ENCODE results near the gene CHN1. TPM values are rescaled to one million over a fixed set of nuclear protein-coding genes. Genes with fewer than 3 reads are reported as not detected.

CHN1 gene
- polyA plus RNA-seq, 1 donor (not counting 4 experiments of a cell fraction or from before 2014, with no cell fraction given) = 2.3 TPM

- Histone ChIP-seq H3K36me3 (ENCODE audit: control insufficient read depth in 2 of 2, extremely low read depth in 1 of 2, insufficient read depth in 2 of 2, low read length in 2 of 2) (no peaks in the 10 kb centered on the region), H3K79me2 (ENCODE audit: control insufficient read depth, insufficient read depth, low read length) (no peaks in the 10 kb centered on the region), H3K27me3 (ENCODE audit: control insufficient read depth, extremely low read depth, insufficient read depth, low read length) (no peaks in the 10 kb centered on the region), H3K27ac (ENCODE audit: control insufficient read depth, insufficient read depth, low read length) (no peak overlapping the region), H3K9me3 (ENCODE audit: control insufficient read depth, low read depth, low read length) (no peaks in the 10 kb centered on the region), H2AFZ (ENCODE audit: control insufficient read depth, low read length) (no peak overlapping the region), H3K9me1 (ENCODE audit: control insufficient read depth, extremely low read depth, insufficient read depth, low read length) (no peaks in the 10 kb centered on the region), H3K4me3 (ENCODE audit: control insufficient read depth in 2 of 3, extremely low read depth in 1 of 3, insufficient read depth in 2 of 3, low read depth in 1 of 3, low read length in 3 of 3) (no peak overlapping the region), H4K20me1 (ENCODE audit: control insufficient read depth, extremely low read depth, insufficient read depth, low read length) (no peaks in the 10 kb centered on the region), H3K4me2 (ENCODE audit: control insufficient read depth, extremely low read depth, insufficient read depth, low read depth, low read length) (no peak overlapping the region), H3K4me1 (ENCODE audit: control insufficient read depth, extremely low read depth, insufficient read depth, low read length) (peaks cover 2% of the 10 kb centered on the region), H3K9ac (ENCODE audit: control insufficient read depth, extremely low read depth, insufficient read depth, low read length) (no peak overlapping the region)
- DNase-seq (ENCODE audit: low read depth, low spot score) (no peak), FAIRE-seq (no peak)
- dilution Hi-C loops (cut with MboI; ENCODE audit: extremely low pct_ligation_motif_present, low sequenced_read_pairs) = no loop called here
- TF ChIP-seq CTCF (optimal IDR thresholded peaks at IDR 0.05 in 1 of 3, IDR thresholded peaks at IDR 0.05 in 1 of 3, conservative IDR thresholded peaks at IDR 0.05 in 1 of 3; ENCODE audit: extremely low read depth in 1 of 3, insufficient read depth in 2 of 3, low read length in 3 of 3) (no peak), EZH2 (IDR thresholded peaks at IDR 0.05; ENCODE audit: low read length) (no peak)
Measured at GRCh38 chr2:174873471-174873870, 131.7 kb downstream of the CHN1 start.

- Histone ChIP-seq H2AFZ (ENCODE audit: control insufficient read depth, low read length) (no peak overlapping the region), H3K79me2 (ENCODE audit: control insufficient read depth, insufficient read depth, low read length) (no peaks in the 10 kb centered on the region)
- no peak for TF ChIP-seq CTCF (optimal IDR thresholded peaks at IDR 0.05 in 1 of 3, IDR thresholded peaks at IDR 0.05 in 1 of 3, conservative IDR thresholded peaks at IDR 0.05 in 1 of 3; ENCODE audit: extremely low read depth in 1 of 3, insufficient read depth in 2 of 3, low read length in 3 of 3)
- no peak for TF ChIP-seq EZH2 (IDR thresholded peaks at IDR 0.05; ENCODE audit: low read length)
Measured at GRCh38 chr2:174870787-174871186, 134.4 kb downstream of the CHN1 start.

More at GRCh38 chr2:174870787-174871186, 134.4 kb downstream of the CHN1 start:
- no peak overlapping the region for H3K27ac ChIP-seq (ENCODE audit: control insufficient read depth, insufficient read depth, low read length)
- FAIRE-seq = no peak
- DNase-seq (ENCODE audit: low read depth, low spot score) = no peak
- H3K27me3 ChIP-seq (ENCODE audit: control insufficient read depth, extremely low read depth, insufficient read depth, low read length) = no peaks in the 10 kb centered on the region
- no peaks in the 10 kb centered on the region for H3K36me3 ChIP-seq (ENCODE audit: control insufficient read depth in 2 of 2, extremely low read depth in 1 of 2, insufficient read depth in 2 of 2, low read length in 2 of 2)
- dilution Hi-C loops (cut with MboI; ENCODE audit: extremely low pct_ligation_motif_present, low sequenced_read_pairs) = no loop called here
- H3K9me3 ChIP-seq (ENCODE audit: control insufficient read depth, low read depth, low read length) = no peaks in the 10 kb centered on the region
- no peaks in the 10 kb centered on the region for H4K20me1 ChIP-seq (ENCODE audit: control insufficient read depth, extremely low read depth, insufficient read depth, low read length)
- H3K9me1 ChIP-seq (ENCODE audit: control insufficient read depth, extremely low read depth, insufficient read depth, low read length) = no peaks in the 10 kb centered on the region
- no peaks in the 10 kb centered on the region for H3K4me1 ChIP-seq (ENCODE audit: control insufficient read depth, extremely low read depth, insufficient read depth, low read length)
- no peak overlapping the region for H3K9ac ChIP-seq (ENCODE audit: control insufficient read depth, extremely low read depth, insufficient read depth, low read length)
- no peak overlapping the region for H3K4me3 ChIP-seq (ENCODE audit: control insufficient read depth in 2 of 3, extremely low read depth in 1 of 3, insufficient read depth in 2 of 3, low read depth in 1 of 3, low read length in 3 of 3)
- H3K4me2 ChIP-seq (ENCODE audit: control insufficient read depth, extremely low read depth, insufficient read depth, low read depth, low read length) = no peak overlapping the region
